IMR-90 (cell line): ENCODE results near the gene HMCES. TPM values are rescaled to one million over a fixed set of nuclear protein-coding genes. Genes with fewer than 3 reads are reported as not detected.
A peak's percentile ranks its signal among the peaks of the same experiment; 100 is the strongest.

Experiments used
- ATAC-seq: fragments of 200-7000 bp; cut with Tn5 transposase; 2 replicates; pipeline ENCODE4 v1.9.1; 2020; ENCODE audit warnings: low read depth, mild to moderate bottlenecking, moderate library complexity
- BruUV-seq: library from RNA; stranded (reverse); fragments of 400-500 nt; replicated peaks from 2 replicates; lab custom pipeline; 2021; lab: Mats Ljungman, UMichigan
- CTCF ChIA-PET: fragments of 300-600 bp; formaldehyde crosslinking; extraction: SDS; loops from one replicate; lab custom pipeline; 2021; ENCODE audit warnings: antibody characterized with exemption; lab: Yijun Ruan, JAX
- POLR2A ChIA-PET: fragments of 300-600 bp; sonication (Branson Sonifier 250); formaldehyde crosslinking; loops from one replicate; lab custom pipeline; 2022; ENCODE audit warnings: antibody characterized with exemption; ENCODE audit not compliant: unreplicated experiment; lab: Charles Lee
- DNase-seq: peaks from one replicate; pipeline ENCODE4 v3.0.0; 2013
- H2AFZ ChIP-seq: replicated peaks from 2 replicates; pipeline ENCODE3; 2013; ENCODE audit warnings: low read length, mild to moderate bottlenecking; ENCODE audit not compliant: poor library complexity
- H2AK5ac ChIP-seq: 2 replicates; pipeline ENCODE4 v1.6.1; 2013; ENCODE audit warnings: low read depth, low read length, inconsistent platforms
- H2AK9ac ChIP-seq: replicated peaks from 2 replicates; pipeline ENCODE3; 2013; ENCODE audit warnings: mild to moderate bottlenecking, low read depth, low read length, moderate library complexity; ENCODE audit not compliant: poor library complexity
- H2BK120ac ChIP-seq: 2 replicates; pipeline ENCODE4 v1.6.1; 2013; ENCODE audit warnings: low read depth, low read length, inconsistent platforms
- H2BK15ac ChIP-seq: 3 replicates; pipeline ENCODE4 v1.6.1; 2013; ENCODE audit warnings: low read depth, low read length, inconsistent platforms
- H2BK20ac ChIP-seq: 2 replicates; pipeline ENCODE4 v1.6.1; 2013; ENCODE audit warnings: low read depth, mild to moderate bottlenecking, inconsistent platforms, low read length, moderate library complexity
- H2BK5ac ChIP-seq: 2 replicates; pipeline ENCODE4 v1.6.1; 2013; ENCODE audit warnings: mild to moderate bottlenecking, low read depth, low read length, inconsistent platforms; ENCODE audit not compliant: poor library complexity, severe bottlenecking
- H3K14ac ChIP-seq: replicated peaks from 2 replicates; pipeline ENCODE4 v1.6.1; 2013; ENCODE audit warnings: low read depth, low read length, inconsistent platforms
- H3K18ac ChIP-seq: 2 replicates; pipeline ENCODE4 v1.6.1; 2013; ENCODE audit warnings: low read depth, low read length, control low read depth
- H3K23ac ChIP-seq: 2 replicates; pipeline ENCODE4 v1.6.1; 2013; ENCODE audit warnings: low read depth, low read length, inconsistent platforms
- H3K27ac ChIP-seq: 2 replicates; pipeline ENCODE4 v1.5.1; 2013; ENCODE audit warnings: mild to moderate bottlenecking, control low read depth, low read length; ENCODE audit not compliant: insufficient read depth
- H3K27me3 ChIP-seq: 2 replicates; pipeline ENCODE4 v1.6.1; 2013; ENCODE audit warnings: low read length; ENCODE audit not compliant: control insufficient read depth, insufficient read depth
- H3K36me3 ChIP-seq: 2 replicates; pipeline ENCODE4 v1.6.1; 2013; ENCODE audit warnings: low read length, mixed read lengths; ENCODE audit not compliant: control insufficient read depth, insufficient read depth
- H3K4ac ChIP-seq: 2 replicates; pipeline ENCODE4 v1.6.1; 2013; ENCODE audit warnings: low read depth, low read length, inconsistent platforms
- H3K4me1 ChIP-seq: 2 replicates; pipeline ENCODE4 v1.6.1; 2013; ENCODE audit warnings: low read length, mixed read lengths; ENCODE audit not compliant: control insufficient read depth, insufficient read depth
- H3K4me2 ChIP-seq: 2 replicates; pipeline ENCODE4 v1.6.1; 2013; ENCODE audit warnings: low read depth, mild to moderate bottlenecking, control low read depth, low read length, moderate library complexity
- H3K4me3 ChIP-seq: 2 replicates; pipeline ENCODE4 v1.5.1; 2013; ENCODE audit warnings: low read depth, mild to moderate bottlenecking, control low read depth, low read length, moderate library complexity; ENCODE audit not compliant: insufficient read depth
- H3K56ac ChIP-seq: 2 replicates; pipeline ENCODE4 v1.6.1; 2013; ENCODE audit warnings: low read length, inconsistent platforms; ENCODE audit not compliant: insufficient read depth; ENCODE audit errors: extremely low read depth
- H3K79me1 ChIP-seq, 2 experiments: 2 replicates each; pipeline ENCODE4 v1.6.1; 2013; ENCODE audit warnings: low read length in 2 of 2, inconsistent platforms in 1 of 2, low read depth in 1 of 2
- H3K9ac ChIP-seq: 2 replicates; pipeline ENCODE4 v1.6.1; 2013; ENCODE audit warnings: low read depth, low read length, control low read depth
- H3K9me1 ChIP-seq: 2 replicates; pipeline ENCODE4 v1.6.1; 2013; ENCODE audit warnings: low read length, inconsistent platforms; ENCODE audit not compliant: insufficient read depth
- H3K9me3 ChIP-seq: 2 replicates; pipeline ENCODE4 v1.6.1; 2013; ENCODE audit warnings: low read length; ENCODE audit not compliant: control insufficient read depth, insufficient read depth
- H4K20me1 ChIP-seq: 2 replicates; pipeline ENCODE4 v1.6.1; 2013; ENCODE audit warnings: low read length, inconsistent platforms; ENCODE audit not compliant: insufficient read depth
- H4K5ac ChIP-seq: 2 replicates; pipeline ENCODE4 v1.6.1; 2013; ENCODE audit warnings: mild to moderate bottlenecking, low read depth, low read length, control low read depth
- H4K8ac ChIP-seq, 2 experiments: 2 replicates each; pipeline ENCODE4 v1.6.1; 2013; ENCODE audit warnings: low read depth in 2 of 2, low read length in 2 of 2, control low read depth in 1 of 2, inconsistent platforms in 1 of 2
- H4K91ac ChIP-seq: 2 replicates; pipeline ENCODE4 v1.6.1; 2013; ENCODE audit warnings: low read depth, low read length, inconsistent platforms; ENCODE audit not compliant: insufficient read depth
- CEBPB ChIP-seq: IDR thresholded peaks from 2 replicates; pipeline ENCODE4 v1.6.1; 2012; ENCODE audit warnings: low read depth, low read length, improper control_type of control experiment
- CHD1 ChIP-seq: IDR thresholded peaks from 2 replicates; pipeline ENCODE4 v1.6.1; 2012; ENCODE audit warnings: low read depth, low read length, improper control_type of control experiment
- RCOR1 ChIP-seq: IDR thresholded peaks from 2 replicates; pipeline ENCODE4 v1.6.1; 2012; ENCODE audit warnings: mild to moderate bottlenecking, low read length, improper control_type of control experiment; ENCODE audit not compliant: insufficient replicate concordance
- WGBS, 2 experiments: methylation state at CpG; one replicate each; pipeline versions ENCODE4 v1.1.5 to v1.1.7; 2013; ENCODE audit warnings: missing lambda C conversion rate in 2 of 2; ENCODE audit not compliant: insufficient read length in 1 of 2; ENCODE audit errors: extremely low coverage in 2 of 2; 5-methylcytosine and 5-hydroxymethylcytosine counted together
- dilution Hi-C: fragments of 300-500 bp; cut with HindIII; formaldehyde crosslinking; loops from one replicate; pipeline ENCODE4 v1.14.3; 2018; ENCODE audit warnings: low sequenced_read_pairs; ENCODE audit not compliant: unreplicated experiment
- in situ Hi-C: fragments of 300-500 bp; cut with MboI; formaldehyde crosslinking; loops from 3 replicates; pipeline ENCODE4 v1.14.3; 2019; ENCODE audit warnings: low sequenced_read_pairs, inconsistent platforms, mixed read lengths
- intact Hi-C: fragments of 100-400 bp; cut with micrococcal nuclease; formaldehyde crosslinking; loops from 2 replicates; pipeline ENCODE4 v1.10.0; 2022
- polyA plus RNA-seq, 3 experiments: library from polyadenylated mRNA; depleted of rRNA; stranded (reverse); fragments of >200 nt; gene quantifications; 2 replicates each; pipeline ENCODE4 v1.2.3, GENCODE V29; 2012; ENCODE audit warnings: low replicate concordance in 1 of 3
- total RNA-seq: library from RNA; depleted of rRNA; stranded (reverse); fragments of >200 nt; gene quantifications from 2 replicates; pipeline ENCODE4 v1.2.3, GENCODE V29; 2012

The HMCES gene
- total and polyA plus RNA-seq, 2 of the 4 experiments (the other 2 are of a cell fraction) = 26.0 to 30.5 TPM

GRCh38 chr3:129238945-129239705 is 39.5 kb upstream of the HMCES start:
- no peak overlapping the region for H2AK9ac ChIP-seq
- dilution Hi-C loops = no loop called here
- ChIA-PET POLR2A (no interaction called here), CTCF (interaction anchor here (0.7 kb wide), 1 partner anchor 31 kb away, joined by 3 read pairs; no protein-coding TSS in a partner anchor)
- DNase-seq (peak; percentile 25), ATAC-seq (no peak; the same call in 1 of the 2 replicates)
- H3K23ac ChIP-seq = no peak overlapping the region
- no peak overlapping the region for H3K4me2 ChIP-seq
- no peak overlapping the region for H3K18ac ChIP-seq
- intact Hi-C loops = no loop called here
- no peak overlapping the region for H3K27ac ChIP-seq
- H4K5ac ChIP-seq = no peak overlapping the region
- no peak overlapping the region for H4K91ac ChIP-seq
- in situ Hi-C loops = no loop called here
- H4K8ac ChIP-seq = no peak overlapping the region
- TF ChIP-seq CHD1 = no peak
- TF ChIP-seq RCOR1 = no peak
- peak; percentile 24; the same call in 1 of the 2 replicates for TF ChIP-seq CEBPB
- no peaks in the 10 kb centered on the region for H3K27me3 ChIP-seq
- H2BK20ac ChIP-seq = no peak overlapping the region
- H3K56ac ChIP-seq = no peak overlapping the region
- no peaks in the 10 kb centered on the region; a peak in 1 of 4 replicates for H3K79me1 ChIP-seq
- H3K9me3 ChIP-seq = no peaks in the 10 kb centered on the region
- no TSS peak for BruUV-seq
- H2BK120ac ChIP-seq = no peak overlapping the region
- H3K4me1 ChIP-seq = peaks cover 2% of the 10 kb centered on the region; the same call in 1 of the 2 replicates
- no peak overlapping the region for H2BK5ac ChIP-seq
- H4K20me1 ChIP-seq = no peaks in the 10 kb centered on the region
- no CpG with 5 or more reads among the region's 8 CpGs for WGBS, 2 experiments
- H3K4ac ChIP-seq = no peak overlapping the region
- H2AFZ ChIP-seq = no peak overlapping the region
- H3K4me3 ChIP-seq = no peak overlapping the region
- no peak overlapping the region for H2BK15ac ChIP-seq
- no peak overlapping the region for H2AK5ac ChIP-seq
- H3K14ac ChIP-seq = no peak overlapping the region
- H3K36me3 ChIP-seq = no peaks in the 10 kb centered on the region
- H3K9ac ChIP-seq = no peak overlapping the region
- peaks cover 5% of the 10 kb centered on the region; the same call in 1 of the 2 replicates for H3K9me1 ChIP-seq
